MM.1S (cell line): Measurements from ENCODE around the gene KCNK4.

Experiments used
- CTCF ChIP-seq: fragments of 300-600 bp; sonication (generic); IDR thresholded peaks from 2 replicates; pipeline ENCODE4 v1.5.1; 2016; ENCODE audit warnings: antibody characterized with exemption, low read length, mixed read lengths
- EZH2 ChIP-seq: fragments of 300-600 bp; sonication (generic); optimal IDR thresholded peaks from 2 replicates; pipeline ENCODE3; 2017; ENCODE audit warnings: low read depth, mild to moderate bottlenecking, antibody characterized with exemption, low read length, mixed read lengths

GRCh38 chr11:64246871-64247728 is 44.0 kb upstream of the KCNK4 start, which contains the start of gene PPP1R14B:
- TF ChIP-seq CTCF (no peak), EZH2 (no peak)
